ENCODE results near the gene HDAC9. TPM values are rescaled to one million over a fixed set of nuclear protein-coding genes. Genes with fewer than 3 reads are reported as not detected.

Gene HDAC9
- total RNA-seq, 1 donor from 2014 or later = 52.7 TPM

DNA sequence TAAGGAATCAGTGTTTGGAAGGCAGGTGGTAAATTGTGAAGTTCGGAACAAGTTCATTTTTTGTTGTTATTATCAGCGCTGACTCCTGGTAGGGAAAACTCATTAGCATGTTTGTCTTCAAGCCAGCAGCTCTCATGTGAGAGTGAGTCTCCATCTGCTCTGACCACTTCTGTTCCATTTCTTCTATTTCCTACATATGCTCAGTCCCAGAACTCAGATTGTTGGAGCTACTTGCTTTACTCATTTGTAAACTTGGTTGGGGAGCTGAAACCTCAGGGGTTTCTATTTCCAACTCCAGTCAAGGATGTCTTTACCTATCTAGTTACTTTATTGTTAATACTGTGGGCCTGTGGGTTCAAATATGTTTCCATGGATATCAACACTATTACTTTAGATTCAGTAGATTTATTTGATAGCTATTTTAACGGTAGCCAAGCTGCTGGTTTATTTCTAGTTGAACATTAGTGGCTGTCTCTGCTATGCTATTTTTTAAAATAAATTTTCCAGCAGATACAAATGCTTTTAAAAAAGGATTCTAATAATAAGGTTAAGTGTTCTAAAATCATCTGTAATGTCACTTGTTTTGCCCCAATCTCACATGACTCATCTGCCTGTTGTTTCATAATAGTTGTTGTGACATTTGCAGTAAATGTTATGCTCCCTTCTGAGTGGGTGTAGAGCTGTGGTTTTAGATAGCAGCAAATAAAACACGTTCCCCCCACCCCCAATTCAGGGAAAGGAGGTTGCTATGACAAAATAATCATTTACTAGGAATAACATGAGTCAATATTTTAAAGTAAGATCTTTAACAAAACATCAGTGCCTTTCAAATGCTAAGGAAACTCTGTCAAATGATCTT, 143.3 kb downstream of the HDAC9 start:
- H3K9ac ChIP-seq (ENCODE audit: low read depth in 1 of 3, low read length in 3 of 3) = no peak overlapping the region
- no peak overlapping the region for H3K4me3 ChIP-seq (ENCODE audit: low read length in 3 of 3)
- no peaks in the 10 kb centered on the region for H3K27me3 ChIP-seq (ENCODE audit: control insufficient read depth in 3 of 3, insufficient read depth in 3 of 3, low read length in 3 of 3)
- no peaks in the 10 kb centered on the region for H3K9me3 ChIP-seq (ENCODE audit: control insufficient read depth in 3 of 3, low read length in 3 of 3)
- peak overlapping the region; percentile 65 for H3K27ac ChIP-seq (ENCODE audit: low read depth, low read length)
- peaks cover 3 to 15% (median 4%) of the 10 kb centered on the region in 3 donors for H3K36me3 ChIP-seq (ENCODE audit: control insufficient read depth in 3 of 3, insufficient read depth in 3 of 3, low read length in 3 of 3)
- no peaks in the 10 kb centered on the region for H3K4me1 ChIP-seq (ENCODE audit: control insufficient read depth in 3 of 3, insufficient read depth in 3 of 3, low read length in 3 of 3)

DNA sequence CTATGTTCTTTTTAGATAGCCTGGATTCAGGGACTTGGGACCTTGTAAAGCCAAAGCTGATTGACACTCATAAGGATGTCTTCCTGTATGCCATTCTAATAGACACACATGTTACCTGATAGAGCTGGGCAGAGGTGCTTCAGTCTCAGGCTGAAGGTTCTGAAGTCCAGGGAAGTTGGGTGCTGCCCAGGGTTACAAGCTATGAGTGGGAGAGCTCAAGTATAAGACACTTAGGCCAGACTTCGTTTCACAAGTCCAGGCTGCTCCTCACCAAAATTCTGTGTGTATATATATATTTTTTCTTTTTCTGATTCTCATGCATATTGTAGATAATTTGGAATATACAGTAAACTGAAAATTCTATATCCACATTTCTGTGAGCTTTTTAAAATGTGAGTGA, 144.2 kb downstream of the HDAC9 start:
- H3K9me3 ChIP-seq (ENCODE audit: control insufficient read depth in 3 of 3, low read length in 3 of 3) = no peaks in the 10 kb centered on the region
- H3K4me1 ChIP-seq (ENCODE audit: control insufficient read depth in 3 of 3, insufficient read depth in 3 of 3, low read length in 3 of 3) = no peaks in the 10 kb centered on the region
- peak overlapping the region; percentile 53 for H3K27ac ChIP-seq (ENCODE audit: low read depth, low read length)
- peaks cover 3 to 15% (median 4%) of the 10 kb centered on the region in 3 donors for H3K36me3 ChIP-seq (ENCODE audit: control insufficient read depth in 3 of 3, insufficient read depth in 3 of 3, low read length in 3 of 3)
- H3K27me3 ChIP-seq (ENCODE audit: control insufficient read depth in 3 of 3, insufficient read depth in 3 of 3, low read length in 3 of 3) = no peaks in the 10 kb centered on the region
- no peak overlapping the region for H3K9ac ChIP-seq (ENCODE audit: low read depth in 1 of 3, low read length in 3 of 3)
- H3K4me3 ChIP-seq (ENCODE audit: low read length in 3 of 3) = no peak overlapping the region

DNA sequence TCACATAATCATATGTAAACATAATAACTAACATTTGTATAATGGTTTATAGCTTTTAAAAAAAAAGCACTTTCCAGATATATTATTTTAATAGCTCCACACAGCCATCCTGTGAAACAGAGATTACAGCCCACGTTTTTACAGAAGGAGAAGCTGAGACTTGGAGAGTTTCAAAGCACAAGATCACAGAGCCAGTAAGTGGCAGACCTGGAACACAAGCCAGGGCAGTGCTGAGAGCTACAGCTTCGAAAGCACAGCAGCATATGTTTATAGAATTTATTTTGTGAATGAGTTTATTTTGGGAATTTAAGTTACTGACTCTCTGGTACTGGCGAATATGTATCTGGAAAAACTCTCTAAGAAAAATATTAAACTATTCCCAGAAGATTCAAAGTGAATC, 149.4 kb downstream of the HDAC9 start:
- Histone ChIP-seq H3K9ac (ENCODE audit: low read depth in 1 of 3, low read length in 3 of 3) (no peak overlapping the region), H3K4me1 (ENCODE audit: control insufficient read depth in 3 of 3, insufficient read depth in 3 of 3, low read length in 3 of 3) (peaks cover 0 to 5% (median 0%) of the 10 kb centered on the region in 3 donors), H3K36me3 (ENCODE audit: control insufficient read depth in 3 of 3, insufficient read depth in 3 of 3, low read length in 3 of 3) (peaks cover 7 to 36% (median 23%) of the 10 kb centered on the region in 3 donors), H3K4me3 (ENCODE audit: low read length in 3 of 3) (no peak overlapping the region), H3K27ac (ENCODE audit: low read depth, low read length) (no peak overlapping the region), H3K27me3 (ENCODE audit: control insufficient read depth in 3 of 3, insufficient read depth in 3 of 3, low read length in 3 of 3) (no peaks in the 10 kb centered on the region), H3K9me3 (ENCODE audit: control insufficient read depth in 3 of 3, low read length in 3 of 3) (no peaks in the 10 kb centered on the region)

DNA sequence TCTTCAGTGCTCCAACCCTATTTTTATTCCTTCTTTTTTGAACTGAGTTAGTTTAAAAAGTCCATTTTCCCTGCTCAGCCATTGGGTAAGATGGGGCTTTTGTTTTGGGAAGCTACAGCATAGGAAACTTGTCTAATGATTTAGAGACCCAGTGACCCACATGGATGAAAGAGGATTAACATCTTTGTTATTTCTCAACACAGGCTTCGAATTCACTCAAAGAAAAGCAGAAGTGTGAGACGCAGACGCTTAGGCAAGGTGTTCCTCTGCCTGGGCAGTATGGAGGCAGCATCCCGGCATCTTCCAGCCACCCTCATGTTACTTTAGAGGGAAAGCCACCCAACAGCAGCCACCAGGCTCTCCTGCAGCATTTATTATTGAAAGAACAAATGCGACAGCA, 152.0 kb downstream of the HDAC9 start:
- Histone ChIP-seq H3K9me3 (ENCODE audit: control insufficient read depth in 3 of 3, low read length in 3 of 3) (no peaks in the 10 kb centered on the region), H3K36me3 (ENCODE audit: control insufficient read depth in 3 of 3, insufficient read depth in 3 of 3, low read length in 3 of 3) (peaks cover 4 to 33% (median 21%) of the 10 kb centered on the region in 3 donors), H3K9ac (ENCODE audit: low read depth in 1 of 3, low read length in 3 of 3) (no peak overlapping the region), H3K27me3 (ENCODE audit: control insufficient read depth in 3 of 3, insufficient read depth in 3 of 3, low read length in 3 of 3) (no peaks in the 10 kb centered on the region), H3K4me1 (ENCODE audit: control insufficient read depth in 3 of 3, insufficient read depth in 3 of 3, low read length in 3 of 3) (peaks cover 0 to 5% (median 0%) of the 10 kb centered on the region in 3 donors), H3K4me3 (ENCODE audit: low read length in 3 of 3) (no peak overlapping the region), H3K27ac (ENCODE audit: low read depth, low read length) (no peak overlapping the region)

DNA sequence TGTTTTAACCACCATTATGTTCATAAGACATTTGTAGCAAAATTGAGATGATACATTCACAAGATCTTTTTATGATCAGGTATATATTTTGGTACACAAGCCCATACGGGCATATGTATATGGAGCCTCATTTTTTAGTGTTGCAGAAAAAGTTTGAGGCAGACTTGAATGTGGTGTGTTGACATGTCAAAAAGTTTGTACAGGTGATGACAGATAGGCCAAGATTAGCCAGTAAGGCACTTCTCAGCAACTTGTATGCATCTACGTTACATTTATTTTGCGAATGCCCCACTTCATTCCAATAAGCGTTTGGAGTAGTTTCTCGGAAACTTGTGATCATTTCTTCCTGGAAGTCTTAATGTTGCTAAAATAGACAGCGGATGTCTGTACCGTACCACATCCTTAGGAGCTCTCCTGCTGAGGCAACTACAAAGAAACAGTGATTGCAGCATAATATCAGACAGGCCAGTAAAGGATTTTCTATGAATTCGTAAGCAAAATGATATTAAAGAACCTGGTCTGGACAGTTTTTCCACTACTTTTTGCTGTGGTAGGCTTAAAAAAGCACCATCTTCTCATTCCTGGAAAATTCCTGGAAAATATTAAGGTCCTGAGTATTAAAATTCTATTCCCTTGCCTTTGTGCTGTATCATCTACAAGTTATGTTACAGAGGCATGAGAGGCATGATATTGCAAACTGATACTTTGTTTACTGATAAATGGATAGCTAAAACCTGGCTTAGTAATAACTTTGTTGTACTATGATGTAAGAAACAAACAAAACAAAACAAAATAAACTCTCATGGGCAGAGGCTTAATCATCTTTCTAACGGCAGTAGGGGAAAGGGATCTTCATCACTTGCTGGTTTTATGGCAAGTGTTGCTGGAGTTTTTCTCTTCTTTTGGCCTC, 153.6 kb downstream of the HDAC9 start:
- no peak overlapping the region for H3K9ac ChIP-seq (ENCODE audit: low read depth in 1 of 3, low read length in 3 of 3)
- no peak overlapping the region for H3K4me3 ChIP-seq (ENCODE audit: low read length in 3 of 3)
- H3K4me1 ChIP-seq (ENCODE audit: control insufficient read depth in 3 of 3, insufficient read depth in 3 of 3, low read length in 3 of 3) = peaks cover 0 to 5% (median 2%) of the 10 kb centered on the region in 3 donors
- H3K27me3 ChIP-seq (ENCODE audit: control insufficient read depth in 3 of 3, insufficient read depth in 3 of 3, low read length in 3 of 3) = no peaks in the 10 kb centered on the region
- H3K36me3 ChIP-seq (ENCODE audit: control insufficient read depth in 3 of 3, insufficient read depth in 3 of 3, low read length in 3 of 3) = peaks cover 4 to 33% (median 21%) of the 10 kb centered on the region in 3 donors
- H3K9me3 ChIP-seq (ENCODE audit: control insufficient read depth in 3 of 3, low read length in 3 of 3) = no peaks in the 10 kb centered on the region
- H3K27ac ChIP-seq (ENCODE audit: low read depth, low read length) = no peak overlapping the region

DNA sequence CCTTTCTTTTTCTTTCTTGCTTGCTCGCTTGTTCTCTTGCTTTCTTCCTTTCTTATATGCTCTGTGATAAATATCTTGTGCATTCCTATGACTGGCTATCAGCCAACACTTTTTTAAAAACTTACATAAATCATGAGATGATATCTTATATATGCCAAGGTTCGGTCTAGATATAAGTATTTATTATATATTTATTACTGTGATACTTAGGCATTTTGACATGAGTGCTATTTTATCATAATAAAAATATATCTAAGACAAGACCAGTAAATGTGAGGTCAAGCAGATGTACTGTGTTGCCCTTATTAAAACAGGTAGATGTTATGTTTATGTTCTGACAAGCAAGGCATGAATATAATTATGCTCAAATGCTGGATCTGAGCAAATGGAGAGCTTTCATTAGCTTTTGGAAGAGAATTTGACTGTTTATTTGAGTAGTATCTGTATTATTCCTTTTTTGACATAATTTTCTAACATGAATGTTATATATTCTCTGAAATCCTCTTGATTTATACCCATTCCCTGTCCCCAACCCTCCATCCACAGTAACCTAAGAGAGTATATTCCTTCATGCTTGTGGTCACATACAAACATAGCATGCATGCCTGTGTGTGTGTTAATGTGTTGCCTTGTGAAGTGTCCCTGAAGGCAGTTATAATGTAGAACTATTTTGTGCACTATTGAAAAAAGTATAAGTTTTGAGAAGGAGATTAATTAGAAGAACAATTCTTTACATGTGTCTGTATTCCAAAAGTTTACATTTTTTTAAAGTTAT, 158.0 kb downstream of the HDAC9 start:
- Histone ChIP-seq H3K36me3 (ENCODE audit: control insufficient read depth in 3 of 3, insufficient read depth in 3 of 3, low read length in 3 of 3) (peaks cover 0 to 13% (median 10%) of the 10 kb centered on the region in 3 donors), H3K9ac (ENCODE audit: low read depth in 1 of 3, low read length in 3 of 3) (no peak overlapping the region), H3K27me3 (ENCODE audit: control insufficient read depth in 3 of 3, insufficient read depth in 3 of 3, low read length in 3 of 3) (no peaks in the 10 kb centered on the region), H3K27ac (ENCODE audit: low read depth, low read length) (no peak overlapping the region), H3K4me3 (ENCODE audit: low read length in 3 of 3) (no peak overlapping the region), H3K9me3 (ENCODE audit: control insufficient read depth in 3 of 3, low read length in 3 of 3) (no peaks in the 10 kb centered on the region), H3K4me1 (ENCODE audit: control insufficient read depth in 3 of 3, insufficient read depth in 3 of 3, low read length in 3 of 3) (peaks cover 0 to 5% (median 4%) of the 10 kb centered on the region in 3 donors)

DNA sequence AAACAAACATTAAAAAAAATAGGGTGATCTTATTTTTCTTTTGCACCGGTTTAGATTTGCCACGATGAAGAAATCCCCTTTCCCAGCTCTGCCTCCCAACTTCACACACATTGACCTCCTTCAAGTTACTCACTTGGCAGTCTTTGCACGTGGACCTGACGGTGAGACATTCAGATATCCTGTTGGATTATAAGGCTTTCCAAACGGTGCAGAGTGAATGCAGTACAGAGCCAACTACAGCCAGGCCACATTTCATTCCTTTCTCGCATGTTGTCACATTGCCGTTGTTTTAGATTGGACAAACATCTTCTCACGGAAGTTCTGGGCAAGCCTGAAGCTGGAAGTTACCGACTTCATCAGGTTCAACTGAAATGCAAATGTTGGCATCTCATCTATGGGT, 159.2 kb downstream of the HDAC9 start:
- no peak overlapping the region for H3K27ac ChIP-seq (ENCODE audit: low read depth, low read length)
- H3K9ac ChIP-seq (ENCODE audit: low read depth in 1 of 3, low read length in 3 of 3) = no peak overlapping the region
- H3K36me3 ChIP-seq (ENCODE audit: control insufficient read depth in 3 of 3, insufficient read depth in 3 of 3, low read length in 3 of 3) = peaks cover 0 to 7% (median 6%) of the 10 kb centered on the region in 3 donors
- H3K4me1 ChIP-seq (ENCODE audit: control insufficient read depth in 3 of 3, insufficient read depth in 3 of 3, low read length in 3 of 3) = peaks cover 0 to 4% (median 0%) of the 10 kb centered on the region in 3 donors
- no peaks in the 10 kb centered on the region for H3K27me3 ChIP-seq (ENCODE audit: control insufficient read depth in 3 of 3, insufficient read depth in 3 of 3, low read length in 3 of 3)
- H3K9me3 ChIP-seq (ENCODE audit: control insufficient read depth in 3 of 3, low read length in 3 of 3) = no peaks in the 10 kb centered on the region
- H3K4me3 ChIP-seq (ENCODE audit: low read length in 3 of 3) = no peak overlapping the region

DNA sequence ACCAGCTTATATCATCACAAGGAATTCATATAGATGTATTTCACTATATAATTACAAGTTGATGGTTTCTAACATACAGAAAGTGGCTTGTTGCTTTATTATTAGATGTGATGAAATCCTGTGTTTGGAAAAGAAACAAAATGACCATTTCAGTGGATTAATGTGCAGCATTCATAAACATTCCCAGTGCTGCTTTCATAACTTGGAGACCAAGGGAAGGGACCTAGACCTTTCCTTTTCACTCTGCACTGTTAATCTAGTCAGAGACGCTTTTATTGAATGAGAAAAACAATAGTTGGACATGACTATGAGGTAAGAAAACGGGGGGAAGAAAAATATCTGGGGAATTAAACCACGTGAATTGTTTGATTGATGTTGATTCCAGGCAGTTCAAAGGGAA, 160.0 kb downstream of the HDAC9 start:
- no peak overlapping the region for H3K27ac ChIP-seq (ENCODE audit: low read depth, low read length)

DNA sequence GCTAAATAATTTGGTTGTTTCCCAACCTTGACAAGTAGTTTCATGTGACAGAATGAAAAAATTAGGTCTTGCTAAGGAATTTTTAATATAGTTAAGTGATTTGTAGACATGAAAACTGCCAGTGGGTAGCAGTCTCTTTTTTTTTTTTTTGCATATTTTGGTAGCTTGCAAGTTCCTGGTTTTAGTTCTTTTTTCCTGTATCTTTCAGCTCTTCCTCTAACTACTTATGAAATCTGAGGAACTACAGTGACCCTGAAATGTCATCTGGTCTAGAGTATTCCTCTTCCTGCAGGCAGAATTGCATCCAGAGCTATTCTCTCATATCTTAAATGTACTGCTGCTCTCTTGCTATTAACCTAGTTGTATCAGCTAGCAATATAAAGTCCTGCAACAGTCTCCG, 160.4 kb downstream of the HDAC9 start:
- Histone ChIP-seq H3K9me3 (ENCODE audit: control insufficient read depth in 3 of 3, low read length in 3 of 3) (no peaks in the 10 kb centered on the region), H3K4me3 (ENCODE audit: low read length in 3 of 3) (no peak overlapping the region), H3K27ac (ENCODE audit: low read depth, low read length) (no peak overlapping the region), H3K27me3 (ENCODE audit: control insufficient read depth in 3 of 3, insufficient read depth in 3 of 3, low read length in 3 of 3) (no peaks in the 10 kb centered on the region), H3K36me3 (ENCODE audit: control insufficient read depth in 3 of 3, insufficient read depth in 3 of 3, low read length in 3 of 3) (peaks cover 0 to 6% (median 5%) of the 10 kb centered on the region in 3 donors), H3K4me1 (ENCODE audit: control insufficient read depth in 3 of 3, insufficient read depth in 3 of 3, low read length in 3 of 3) (peaks cover 0 to 4% (median 0%) of the 10 kb centered on the region in 3 donors), H3K9ac (ENCODE audit: low read depth in 1 of 3, low read length in 3 of 3) (no peak overlapping the region)

More for the DNA sequence above, 160.0 kb downstream of the HDAC9 start:
- Histone ChIP-seq H3K36me3 (ENCODE audit: control insufficient read depth in 3 of 3, insufficient read depth in 3 of 3, low read length in 3 of 3) (peaks cover 0 to 6% (median 5%) of the 10 kb centered on the region in 3 donors), H3K9me3 (ENCODE audit: control insufficient read depth in 3 of 3, low read length in 3 of 3) (no peaks in the 10 kb centered on the region), H3K4me1 (ENCODE audit: control insufficient read depth in 3 of 3, insufficient read depth in 3 of 3, low read length in 3 of 3) (peaks cover 0 to 4% (median 0%) of the 10 kb centered on the region in 3 donors), H3K9ac (ENCODE audit: low read depth in 1 of 3, low read length in 3 of 3) (no peak overlapping the region), H3K4me3 (ENCODE audit: low read length in 3 of 3) (no peak overlapping the region), H3K27me3 (ENCODE audit: control insufficient read depth in 3 of 3, insufficient read depth in 3 of 3, low read length in 3 of 3) (no peaks in the 10 kb centered on the region)

Data from skeletal muscle tissue (tissue), 4 donors.